AG04450 (cell line): ENCODE results near the gene IRAK2. TPM values are rescaled to one million over a fixed set of nuclear protein-coding genes. Genes with fewer than 3 reads are reported as not detected.

Source experiments
- CTCF ChIA-PET: fragments of 300-600, 350-600 bp; formaldehyde crosslinking; extraction: SDS; loops from one replicate; lab custom pipeline; 2022; ENCODE audit warnings: antibody characterized with exemption, inconsistent platforms; lab: Charles Lee
- POLR2A ChIA-PET: fragments of 350-600 bp; formaldehyde crosslinking; extraction: SDS; loops from one replicate; lab custom pipeline; 2021; ENCODE audit warnings: antibody characterized with exemption, inconsistent platforms; lab: Yijun Ruan, JAX
- DNase-seq: peaks from one replicate; pipeline ENCODE4 v3.0.0-alpha.2; 2011; ENCODE audit warnings: low read depth, low spot score
- H3K27ac ChIP-seq: one replicate; pipeline ENCODE4 v1.5.1; 2012; ENCODE audit warnings: low read depth, low read length, control low read depth
- H3K27me3 ChIP-seq: one replicate; pipeline ENCODE4 v1.6.0; 2012; ENCODE audit warnings: low read length; ENCODE audit not compliant: control insufficient read depth, insufficient read depth
- H3K4me3 ChIP-seq: 2 replicates; pipeline ENCODE4 v1.5.1; 2011; ENCODE audit warnings: mild to moderate bottlenecking, low read depth, low read length, control low read depth
- H3K9me3 ChIP-seq: 2 replicates; pipeline ENCODE4 v1.5.1; 2012; ENCODE audit warnings: low read length; ENCODE audit not compliant: control insufficient read depth, insufficient read depth
- polyA plus RNA-seq: library from polyadenylated mRNA; depleted of rRNA; stranded (reverse); fragments of >200 nt; gene quantifications from 2 replicates; pipeline ENCODE4 v1.2.3, GENCODE V29; 2011; rRNA removed
- small RNA-seq: library from RNA; depleted of rRNA; stranded (forward); fragments of <200 nt; gene quantifications from one replicate; pipeline ENCODE3, GENCODE V24; 2012; ENCODE audit warnings: low read depth; ENCODE audit not compliant: insufficient read length
- TF ChIP-seq, protein P1 (sequence below): IDR thresholded peaks from 2 replicates; pipeline ENCODE4 v1.5.1; 2011; ENCODE audit warnings: low read depth, low read length, control low read depth, inconsistent platforms

IRAK2 gene
- polyA plus RNA-seq, 1 experiment = 7.6 TPM

DNA sequence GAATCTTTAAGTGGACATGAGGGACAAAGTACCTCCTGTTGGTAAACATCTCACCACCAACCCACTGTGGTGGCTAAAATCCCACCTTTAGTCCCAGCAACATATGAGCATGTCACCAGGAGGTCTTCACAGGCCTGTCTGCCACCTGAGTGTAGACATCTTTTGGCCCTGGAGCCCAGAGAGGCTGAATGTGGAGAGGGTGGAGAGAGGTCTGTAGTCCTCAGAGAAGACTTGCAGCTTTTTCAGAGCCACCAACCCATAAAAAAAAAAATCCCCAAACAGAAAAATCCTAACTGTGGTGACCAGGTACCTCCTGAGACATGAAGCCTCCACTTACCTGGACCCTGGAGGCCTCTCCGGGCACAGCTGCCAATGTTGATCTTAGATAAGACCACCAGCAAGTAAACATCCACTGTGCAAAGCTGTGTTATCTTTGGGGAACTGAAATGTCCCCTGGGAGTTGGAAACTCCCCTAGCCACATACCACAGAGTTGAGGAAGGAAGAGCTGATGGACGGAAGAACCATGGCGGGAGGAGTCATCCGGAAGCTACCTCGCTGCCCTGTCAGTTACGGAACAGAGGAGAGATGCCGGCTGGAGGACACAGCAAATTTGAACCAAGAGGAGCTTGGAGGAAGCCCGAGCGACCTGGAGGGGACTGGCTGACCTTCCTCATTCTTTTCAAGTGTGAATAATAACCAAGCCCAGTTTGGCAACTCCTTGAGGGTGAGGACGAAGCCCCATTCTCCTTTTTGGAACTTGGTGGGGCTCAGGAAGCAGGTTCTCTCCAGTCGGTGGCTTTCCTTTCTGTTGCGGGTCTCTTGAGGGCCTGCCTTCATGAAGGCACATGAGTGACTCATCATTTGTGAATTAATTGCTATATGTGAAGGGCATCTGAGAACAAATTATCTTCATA, 128.0 kb downstream of the IRAK2 start, which contains the start of gene GHRL:
TSS of gene GHRL (minus strand) at position 443 of the 915 bp plus-strand sequence. CDS start 2,767 bp downstream, outside the sequence.
- Histone ChIP-seq H3K27me3 (no peaks in the 10 kb centered on the region), H3K9me3 (no peaks in the 10 kb centered on the region), H3K27ac (no peak within 1 kb of the TSS), H3K4me3 (no peak within 1 kb of the TSS)
- TF ChIP-seq, protein P1, sequence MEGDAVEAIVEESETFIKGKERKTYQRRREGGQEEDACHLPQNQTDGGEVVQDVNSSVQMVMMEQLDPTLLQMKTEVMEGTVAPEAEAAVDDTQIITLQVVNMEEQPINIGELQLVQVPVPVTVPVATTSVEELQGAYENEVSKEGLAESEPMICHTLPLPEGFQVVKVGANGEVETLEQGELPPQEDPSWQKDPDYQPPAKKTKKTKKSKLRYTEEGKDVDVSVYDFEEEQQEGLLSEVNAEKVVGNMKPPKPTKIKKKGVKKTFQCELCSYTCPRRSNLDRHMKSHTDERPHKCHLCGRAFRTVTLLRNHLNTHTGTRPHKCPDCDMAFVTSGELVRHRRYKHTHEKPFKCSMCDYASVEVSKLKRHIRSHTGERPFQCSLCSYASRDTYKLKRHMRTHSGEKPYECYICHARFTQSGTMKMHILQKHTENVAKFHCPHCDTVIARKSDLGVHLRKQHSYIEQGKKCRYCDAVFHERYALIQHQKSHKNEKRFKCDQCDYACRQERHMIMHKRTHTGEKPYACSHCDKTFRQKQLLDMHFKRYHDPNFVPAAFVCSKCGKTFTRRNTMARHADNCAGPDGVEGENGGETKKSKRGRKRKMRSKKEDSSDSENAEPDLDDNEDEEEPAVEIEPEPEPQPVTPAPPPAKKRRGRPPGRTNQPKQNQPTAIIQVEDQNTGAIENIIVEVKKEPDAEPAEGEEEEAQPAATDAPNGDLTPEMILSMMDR = no peak
- CTCF ChIA-PET = interaction anchor here (1.1 kb wide), 2 partner anchors 29 kb away, joined by 3 read pairs; no protein-coding TSS in a partner anchor
- POLR2A ChIA-PET = no interaction called here
- DNase-seq = no peak

Small RNAs within 50 kb of the gene (small RNA-seq; reads per million reads assigned to genes)
- not detected for gene RF02126

Other genes starting within 250 kb of the IRAK2 start
- 17.3 and 24.4 TPM in 2 replicates for gene IL17RC, start 247.8 kb upstream of the IRAK2 start, polyA plus RNA-seq
- gene CRELD1, start 231.1 kb upstream of the IRAK2 start, polyA plus RNA-seq = 29.5 TPM in 2 replicates
- gene PRRT3, start 212.5 kb upstream of the IRAK2 start, polyA plus RNA-seq = 3.4 and 4.2 TPM in 2 replicates
- gene EMC3, start 178.1 kb upstream of the IRAK2 start, polyA plus RNA-seq = 159 and 161 TPM in 2 replicates
- gene FANCD2, start 138.5 kb upstream of the IRAK2 start, polyA plus RNA-seq = 3.6 and 5.4 TPM in 2 replicates
- gene FANCD2OS, start 56.7 kb upstream of the IRAK2 start, polyA plus RNA-seq = not detected in 2 replicates
- 198 and 202 TPM in 2 replicates for gene BRK1, start 49.2 kb upstream of the IRAK2 start, polyA plus RNA-seq
- gene VHL, start 23.1 kb upstream of the IRAK2 start, polyA plus RNA-seq = 12.7 and 13.7 TPM in 2 replicates
- gene TATDN2, start 83.5 kb downstream of the IRAK2 start, polyA plus RNA-seq = 17.7 and 20.5 TPM in 2 replicates
- gene GHRL, start 128.0 kb downstream of the IRAK2 start, polyA plus RNA-seq = 0.10 TPM in 1 of 2 replicates, not detected in the other
- 195 and 268 TPM in 2 replicates for gene SEC13, start 156.2 kb downstream of the IRAK2 start, polyA plus RNA-seq